Mesothelial cell of epicardium (in vitro differentiated cells): Measurements from ENCODE around the gene GALNT2. TPM values are rescaled to one million over a fixed set of nuclear protein-coding genes. Genes with fewer than 3 reads are reported as not detected.

Source experiments
- DNase-seq, 2 experiments: peaks; one replicate each; pipeline ENCODE4 v3.0.0; 2021; ENCODE audit warnings: low spot score in 2 of 2; ENCODE audit not compliant: unreplicated experiment in 2 of 2
- H3K27ac Mint-ChIP-seq: 2 replicates; pipeline ENCODE4 v1.8.0; 2021; ENCODE audit warnings: mixed read lengths
- H3K27me3 Mint-ChIP-seq: 2 replicates; pipeline ENCODE4 v1.8.0; 2021; ENCODE audit warnings: low read depth, mixed read lengths
- H3K36me3 Mint-ChIP-seq: 2 replicates; pipeline ENCODE4 v1.8.0; 2021; ENCODE audit warnings: mixed read lengths
- H3K4me1 Mint-ChIP-seq: 2 replicates; pipeline ENCODE4 v1.8.0; 2021; ENCODE audit warnings: mixed read lengths
- H3K4me3 Mint-ChIP-seq: 2 replicates; pipeline ENCODE4 v1.8.0; 2021; ENCODE audit warnings: mild to moderate bottlenecking, moderate library complexity, mixed read lengths
- H3K9me3 Mint-ChIP-seq: 2 replicates; pipeline ENCODE4 v1.8.0; 2021; ENCODE audit warnings: mixed read lengths
- total RNA-seq: library from RNA; stranded (reverse); gene quantifications from 3 replicates; pipeline ENCODE4 v1.2.1, GENCODE V29; 2021
- TF ChIP-seq, protein P1 (sequence below): fragments of 200-600 bp; sonication (generic); IDR thresholded peaks from one replicate; pipeline ENCODE4 v1.5.0; 2021; ENCODE audit warnings: antibody characterized with exemption; ENCODE audit not compliant: unreplicated experiment

The GALNT2 gene
- total RNA-seq, 1 donor from 2014 or later = 48.3 TPM

DNA sequence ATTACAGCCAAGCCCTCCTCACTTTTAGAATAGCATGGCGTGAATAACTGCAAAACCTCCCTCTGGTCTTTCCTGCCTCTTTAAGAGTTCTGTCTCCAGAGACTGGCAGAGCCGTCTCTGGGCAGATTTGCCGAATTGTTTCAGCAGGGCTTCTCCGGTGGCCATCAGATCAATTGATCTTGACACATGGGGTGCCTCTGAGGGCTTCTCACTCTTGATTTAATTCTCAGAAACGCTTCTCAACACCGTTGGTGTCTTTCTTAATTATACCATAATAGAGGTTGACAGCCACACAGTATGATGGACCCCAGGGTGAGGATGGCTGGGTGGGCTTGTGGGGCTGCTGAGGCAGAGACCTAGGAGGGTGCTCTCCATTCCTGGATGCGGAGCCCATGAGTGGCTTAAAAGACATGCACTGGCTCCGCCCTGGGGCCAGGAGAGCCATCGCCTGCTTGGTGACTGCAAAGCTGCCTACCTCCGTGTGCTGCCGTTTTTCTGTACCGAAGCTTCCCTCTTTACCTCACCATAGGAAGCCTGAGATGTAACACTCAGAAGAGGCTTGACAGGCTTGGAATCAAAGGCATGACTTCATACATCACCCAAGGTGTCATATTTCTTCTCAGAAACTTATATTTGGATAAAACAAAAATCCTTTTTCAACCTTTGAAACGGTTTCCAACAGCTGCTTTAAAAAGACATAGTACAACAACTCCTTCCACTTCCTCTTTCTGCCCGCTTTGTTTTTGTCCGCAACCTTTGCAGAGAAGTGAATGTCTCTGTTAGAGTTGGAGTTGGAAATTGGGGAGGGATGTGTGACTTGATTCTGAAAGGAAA lies 82.9 kb downstream of the GALNT2 start:
- H3K4me1 Mint-ChIP-seq = peaks cover 34% of the 10 kb centered on the region
- no peak for DNase-seq
- H3K36me3 Mint-ChIP-seq = peaks cover 2% of the 10 kb centered on the region
- no peak overlapping the region for H3K27ac Mint-ChIP-seq
- no peaks in the 10 kb centered on the region for H3K27me3 Mint-ChIP-seq
- no peaks in the 10 kb centered on the region for H3K9me3 Mint-ChIP-seq
- TF ChIP-seq, protein P1, sequence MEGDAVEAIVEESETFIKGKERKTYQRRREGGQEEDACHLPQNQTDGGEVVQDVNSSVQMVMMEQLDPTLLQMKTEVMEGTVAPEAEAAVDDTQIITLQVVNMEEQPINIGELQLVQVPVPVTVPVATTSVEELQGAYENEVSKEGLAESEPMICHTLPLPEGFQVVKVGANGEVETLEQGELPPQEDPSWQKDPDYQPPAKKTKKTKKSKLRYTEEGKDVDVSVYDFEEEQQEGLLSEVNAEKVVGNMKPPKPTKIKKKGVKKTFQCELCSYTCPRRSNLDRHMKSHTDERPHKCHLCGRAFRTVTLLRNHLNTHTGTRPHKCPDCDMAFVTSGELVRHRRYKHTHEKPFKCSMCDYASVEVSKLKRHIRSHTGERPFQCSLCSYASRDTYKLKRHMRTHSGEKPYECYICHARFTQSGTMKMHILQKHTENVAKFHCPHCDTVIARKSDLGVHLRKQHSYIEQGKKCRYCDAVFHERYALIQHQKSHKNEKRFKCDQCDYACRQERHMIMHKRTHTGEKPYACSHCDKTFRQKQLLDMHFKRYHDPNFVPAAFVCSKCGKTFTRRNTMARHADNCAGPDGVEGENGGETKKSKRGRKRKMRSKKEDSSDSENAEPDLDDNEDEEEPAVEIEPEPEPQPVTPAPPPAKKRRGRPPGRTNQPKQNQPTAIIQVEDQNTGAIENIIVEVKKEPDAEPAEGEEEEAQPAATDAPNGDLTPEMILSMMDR = no peak
- no peak overlapping the region for H3K4me3 Mint-ChIP-seq

- TF ChIP-seq, protein P1 = no peak
- Mint-ChIP-seq H3K4me3 (no peak overlapping the region), H3K9me3 (no peaks in the 10 kb centered on the region), H3K4me1 (peaks cover 36% of the 10 kb centered on the region), H3K27ac (no peak overlapping the region), H3K36me3 (peaks cover 2% of the 10 kb centered on the region), H3K27me3 (no peaks in the 10 kb centered on the region)
- DNase-seq = no peak
Observed at GRCh38 chr1:230150615-230151014, 83.6 kb downstream of the GALNT2 start.

- TF ChIP-seq, protein P1 = no peak
- H3K36me3 Mint-ChIP-seq = peaks cover 2% of the 10 kb centered on the region
- no peak overlapping the region for H3K4me3 Mint-ChIP-seq
- peaks cover 27% of the 10 kb centered on the region for H3K4me1 Mint-ChIP-seq
- no peak overlapping the region for H3K27ac Mint-ChIP-seq
- DNase-seq = no peak
- H3K27me3 Mint-ChIP-seq = no peaks in the 10 kb centered on the region
- H3K9me3 Mint-ChIP-seq = peaks cover 4% of the 10 kb centered on the region
Observed at GRCh38 chr1:230151924-230152468, 85.0 kb downstream of the GALNT2 start.

DNA sequence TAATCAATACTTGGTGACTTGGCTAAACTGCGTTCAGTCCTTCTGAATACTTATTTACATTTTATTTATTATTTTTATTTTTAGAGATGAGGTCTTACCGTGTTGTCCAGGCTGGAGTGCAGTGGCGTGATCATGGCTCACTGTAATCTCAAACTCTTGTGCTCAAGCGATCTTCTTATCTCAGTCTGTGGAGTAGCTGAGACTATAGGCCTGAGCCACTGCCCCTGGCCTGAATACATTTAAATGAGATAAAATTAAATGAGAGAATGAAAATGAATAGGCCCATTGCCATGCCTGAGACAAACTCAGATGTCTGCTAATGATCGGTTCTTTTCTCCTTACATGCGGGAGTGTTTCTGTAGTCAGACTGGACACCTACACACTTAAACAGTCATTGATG lies 86.0 kb downstream of the GALNT2 start:
- no peak for DNase-seq
- Mint-ChIP-seq H3K9me3 (peaks cover 5% of the 10 kb centered on the region), H3K36me3 (peaks cover 2% of the 10 kb centered on the region), H3K4me1 (peaks cover 26% of the 10 kb centered on the region), H3K27ac (peak overlapping the region; percentile 81), H3K4me3 (no peak overlapping the region), H3K27me3 (no peaks in the 10 kb centered on the region)
- TF ChIP-seq, protein P1 = no peak

DNA sequence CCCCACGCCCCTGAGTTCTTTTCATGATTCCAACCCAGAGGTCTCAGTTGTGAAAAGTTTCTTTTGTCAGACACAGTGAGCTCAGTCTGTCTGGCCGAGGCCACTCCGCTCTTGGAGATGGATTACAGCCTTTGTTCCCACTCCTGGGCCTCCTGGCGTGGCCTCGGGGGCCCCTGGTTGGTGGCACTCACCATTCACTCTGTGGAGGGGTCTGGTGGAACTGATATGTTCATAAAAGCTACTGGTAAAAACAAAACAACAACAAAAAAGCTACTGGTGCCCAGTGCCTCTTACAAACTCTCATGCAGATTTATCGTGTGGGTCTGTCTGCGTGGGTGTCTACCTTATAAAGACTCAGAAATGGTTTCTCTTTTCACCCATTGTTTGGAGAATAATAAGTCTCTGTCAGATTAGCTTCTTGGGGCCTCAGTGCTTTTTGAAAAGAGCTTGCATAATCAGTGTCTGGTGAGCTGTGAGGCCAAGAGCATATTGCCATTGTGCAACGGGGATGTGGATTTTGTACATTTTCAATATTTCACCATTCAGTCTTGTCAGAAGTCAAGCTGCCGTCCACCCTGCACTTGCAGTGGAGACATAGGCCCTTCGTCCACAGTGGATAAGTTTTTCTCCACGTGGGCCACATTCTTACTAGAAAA lies 86.7 kb downstream of the GALNT2 start:
- no peak for DNase-seq
- H3K27ac Mint-ChIP-seq = peak overlapping the region; percentile 81
- H3K4me3 Mint-ChIP-seq = no peak overlapping the region
- peaks cover 33% of the 10 kb centered on the region for H3K4me1 Mint-ChIP-seq
- H3K9me3 Mint-ChIP-seq = peaks cover 5% of the 10 kb centered on the region
- no peaks in the 10 kb centered on the region for H3K27me3 Mint-ChIP-seq
- TF ChIP-seq, protein P1 = no peak
- peaks cover 2% of the 10 kb centered on the region for H3K36me3 Mint-ChIP-seq
